HepG2 (cell line): Measurements from ENCODE around the gene MTHFSD. TPM values are rescaled to one million over a fixed set of nuclear protein-coding genes. Genes with fewer than 3 reads are reported as not detected.

Experiments
- ATAC-seq: fragments of 200-7000 bp; cut with Tn5 transposase; 3 replicates; pipeline ENCODE4 v1.9.1; 2020; ENCODE audit warnings: mild to moderate bottlenecking, moderate library complexity
- BruUV-seq: library from RNA; stranded (reverse); fragments of 400-500 nt; replicated peaks from 2 replicates; lab custom pipeline; 2021; lab: Mats Ljungman, UMichigan
- CTCF ChIA-PET: fragments of 300-600 bp; formaldehyde crosslinking; extraction: SDS; loops from one replicate; lab custom pipeline; 2021; ENCODE audit warnings: low total read pairs, inconsistent platforms, low intra/inter-chr PET ratio; lab: Yijun Ruan, JAX
- POLR2A ChIA-PET: fragments of 350-600 bp; sonication (Branson Sonifier 250); formaldehyde crosslinking; loops from one replicate; lab custom pipeline; 2020; ENCODE audit warnings: antibody characterized with exemption, inconsistent platforms; lab: Yijun Ruan, JAX
- DNase-seq: peaks from one replicate; pipeline ENCODE4 v3.0.0-alpha.2; 2015; ENCODE audit warnings: low spot score
- FAIRE-seq: peaks from 3 replicates; lab custom pipeline; 2011; peaks lifted over from hg19 to GRCh38; lab: Jason Lieb, UNC
- H2AFZ ChIP-seq: one replicate; pipeline ENCODE4 v1.6.1; 2011; ENCODE audit warnings: low read length, inconsistent platforms
- H3K27ac ChIP-seq: fragments of 300-600 bp; 3 replicates; pipeline ENCODE4 v1.8.0; 2011; ENCODE audit warnings: mixed run types, mild to moderate bottlenecking, mixed read lengths, low read length, inconsistent platforms; ENCODE audit not compliant: insufficient read depth; ENCODE audit errors: extremely low read length
- H3K27me3 ChIP-seq, 2 experiments: fragments of 200-600 bp in 1 of 2; 2 replicates in 1 of 2; 3 replicates in 1 of 2; pipeline versions ENCODE4 v1.6.0 to v1.8.0; 2011; ENCODE audit warnings: low read length in 2 of 2, mild to moderate bottlenecking in 2 of 2, moderate library complexity in 2 of 2, inconsistent platforms in 1 of 2; ENCODE audit not compliant: insufficient read depth in 2 of 2, control insufficient read depth in 1 of 2
- H3K36me3 ChIP-seq, 2 experiments: fragments of 200-600 bp in 1 of 2; replicated peaks in 1 of 2; 2 replicates in 1 of 2; 3 replicates in 1 of 2; pipeline versions ENCODE4 v1.5.1 to v1.8.0; 2011; ENCODE audit warnings: low read length in 2 of 2, inconsistent platforms in 1 of 2; ENCODE audit not compliant: insufficient read depth in 2 of 2, control insufficient read depth in 1 of 2
- H3K4me1 ChIP-seq: 2 replicates; pipeline ENCODE4 v1.5.1; 2012; ENCODE audit warnings: low read length, inconsistent platforms; ENCODE audit not compliant: insufficient read depth
- H3K4me2 ChIP-seq: 2 replicates; pipeline ENCODE4 v1.6.0; 2011; ENCODE audit warnings: low read depth, low read length, inconsistent platforms
- H3K4me3 ChIP-seq, 3 experiments: fragments of 200-600 bp in 1 of 3; sonication (generic), shearing (Covaris generic) in 1 of 3; replicated peaks in 1 of 3; 2 replicates each; pipeline ENCODE4 v1.5.1; 2011 to 2016; ENCODE audit warnings: low read length in 3 of 3, inconsistent platforms in 2 of 3, low read depth in 2 of 3, mild to moderate bottlenecking in 2 of 3, control low read depth in 1 of 3, mixed read lengths in 1 of 3; ENCODE audit not compliant: insufficient read depth in 1 of 3
- H3K79me2 ChIP-seq: one replicate; pipeline ENCODE4 v1.6.1; 2011; ENCODE audit warnings: low read length, inconsistent platforms; ENCODE audit not compliant: insufficient read depth
- H3K9ac ChIP-seq: 2 replicates; pipeline ENCODE4 v1.6.0; 2011; ENCODE audit warnings: mild to moderate bottlenecking, low read depth, low read length, inconsistent platforms; ENCODE audit not compliant: insufficient read depth
- H3K9me3 ChIP-seq: 2 replicates; pipeline ENCODE4 v1.5.1; 2012; ENCODE audit warnings: mild to moderate bottlenecking, low read length
- H4K20me1 ChIP-seq: 2 replicates; pipeline ENCODE4 v1.6.0; 2011; ENCODE audit warnings: inconsistent platforms, mild to moderate bottlenecking, low read length, moderate library complexity; ENCODE audit not compliant: insufficient read depth
- EED ChIP-seq: sonication (generic); formaldehyde crosslinking; IDR thresholded peaks from 2 replicates; pipeline ENCODE4 v1.5.0; 2020; ENCODE audit warnings: mild to moderate bottlenecking, missing genetic modification reagents
- HDAC1 ChIP-seq: sonication (generic); formaldehyde crosslinking; IDR thresholded peaks from 2 replicates; pipeline ENCODE4 v1.5.1; 2020; ENCODE audit warnings: mild to moderate bottlenecking, missing genetic modification reagents
- REL ChIP-seq: sonication (generic); formaldehyde crosslinking; conservative IDR thresholded peaks from 2 replicates; pipeline ENCODE4 v1.8.0; 2022; ENCODE audit warnings: mild to moderate bottlenecking, missing genetic modification reagents, moderate library complexity
- ZNF234 ChIP-seq: sonication (generic); formaldehyde crosslinking; conservative IDR thresholded peaks from 2 replicates; pipeline ENCODE4 v1.5.1; 2020; ENCODE audit warnings: mild to moderate bottlenecking, missing genetic modification reagents
- ZNF564 ChIP-seq: sonication (generic); formaldehyde crosslinking; IDR thresholded peaks from 2 replicates; pipeline ENCODE4 v1.8.1; 2023; ENCODE audit warnings: mild to moderate bottlenecking, missing genetic modification reagents
- ZNF704 ChIP-seq: sonication (generic); formaldehyde crosslinking; IDR thresholded peaks from 2 replicates; pipeline ENCODE4 v1.8.1; 2023; ENCODE audit warnings: mild to moderate bottlenecking, inconsistent platforms, moderate library complexity, missing genetic modification reagents, borderline replicate concordance
- ZNF770 ChIP-seq: sonication (generic); formaldehyde crosslinking; IDR thresholded peaks from 2 replicates; pipeline ENCODE4 v1.5.0; 2020; ENCODE audit warnings: mild to moderate bottlenecking, missing genetic modification reagents
- WGBS: methylation state at CpG from one replicate; pipeline ENCODE4 v1.1.6; 2017; ENCODE audit warnings: low lambda C conversion rate; 5-methylcytosine and 5-hydroxymethylcytosine counted together
- in situ Hi-C: cut with HindIII; loops from 2 replicates; pipeline ENCODE4 v1.10.0; 2017; ENCODE audit warnings: low pct_unique_long_range_greater_than_20kb; ENCODE audit not compliant: extremely low pct_ligation_motif_present
- intact Hi-C: fragments of 100-400 bp; cut with micrococcal nuclease; formaldehyde crosslinking; loops from one replicate; pipeline ENCODE4 v1.10.0; 2022; ENCODE audit not compliant: unreplicated experiment
- polyA plus RNA-seq, 8 experiments: library from polyadenylated mRNA; depleted of rRNA in 3 of 8; stranded (reverse) in 7 of 8; unstranded in 1 of 8; fragments of >200 nt; fragmentation: Illumina TruSeq in 4 of 8; extraction: Trizol in 4 of 8; gene quantifications; 2 replicates each; pipeline versions ENCODE4 v1.2.1 to v1.2.3, GENCODE V29; 2011 to 2016; ENCODE audit warnings: low read depth in 4 of 8, missing spikeins in 1 of 8, mixed read lengths in 1 of 8; ENCODE audit not compliant: insufficient read depth in 1 of 8
- total RNA-seq, 5 experiments: library from RNA; depleted of rRNA; stranded (reverse); fragments of >200 nt; fragmentation: Illumina TruSeq; extraction: Trizol; gene quantifications; 2 replicates each; pipeline ENCODE4 v1.2.3, GENCODE V29; 2016; ENCODE audit warnings: low read depth in 1 of 5
- TF ChIP-seq, protein P1 (sequence below): sonication (generic); formaldehyde crosslinking; IDR thresholded peaks from 2 replicates; pipeline ENCODE4 v1.5.0; 2020; ENCODE audit warnings: missing genetic modification reagents, mild to moderate bottlenecking, borderline replicate concordance
- TF ChIP-seq, protein P2 (sequence below): sonication (generic); formaldehyde crosslinking; IDR thresholded peaks from 2 replicates; pipeline ENCODE4 v1.9.0; 2021; ENCODE audit warnings: missing genetic modification reagents, borderline replicate concordance

The MTHFSD gene
- total and polyA plus RNA-seq, 2 of the 13 experiments (the other 11 are each of a cell fraction or from before 2014, with no cell fraction given): 14.2 to 16.3 TPM

GRCh38 chr16:86559802-86560305 lies 4.8 kb upstream of the MTHFSD start:
- FAIRE-seq (no peak), ATAC-seq (no peak), DNase-seq (no peak)
- in situ Hi-C loops: loop anchor here (10.0 kb wide), 3 partner anchors 315 to 715 kb away; no protein-coding TSS in a partner anchor
- H4K20me1 ChIP-seq: no peaks in the 10 kb centered on the region
- no peak overlapping the region for H3K4me2 ChIP-seq
- peaks cover 10% of the 10 kb centered on the region for H3K4me1 ChIP-seq
- no peaks in the 10 kb centered on the region for H3K36me3 ChIP-seq
- TF ChIP-seq ZNF704 (no peak), HDAC1 (no peak), ZNF234 (CRISPR knock-in tag) (no peak), ZNF564 (CRISPR knock-in tag) (no peak), EED (no peak), ZNF770 (CRISPR knock-in tag) (no peak), REL (CRISPR knock-in tag) (no peak)
- TF ChIP-seq, protein P1, sequence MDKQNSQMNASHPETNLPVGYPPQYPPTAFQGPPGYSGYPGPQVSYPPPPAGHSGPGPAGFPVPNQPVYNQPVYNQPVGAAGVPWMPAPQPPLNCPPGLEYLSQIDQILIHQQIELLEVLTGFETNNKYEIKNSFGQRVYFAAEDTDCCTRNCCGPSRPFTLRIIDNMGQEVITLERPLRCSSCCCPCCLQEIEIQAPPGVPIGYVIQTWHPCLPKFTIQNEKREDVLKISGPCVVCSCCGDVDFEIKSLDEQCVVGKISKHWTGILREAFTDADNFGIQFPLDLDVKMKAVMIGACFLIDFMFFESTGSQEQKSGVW (CRISPR knock-in tag): no peak
- TF ChIP-seq, protein P2, sequence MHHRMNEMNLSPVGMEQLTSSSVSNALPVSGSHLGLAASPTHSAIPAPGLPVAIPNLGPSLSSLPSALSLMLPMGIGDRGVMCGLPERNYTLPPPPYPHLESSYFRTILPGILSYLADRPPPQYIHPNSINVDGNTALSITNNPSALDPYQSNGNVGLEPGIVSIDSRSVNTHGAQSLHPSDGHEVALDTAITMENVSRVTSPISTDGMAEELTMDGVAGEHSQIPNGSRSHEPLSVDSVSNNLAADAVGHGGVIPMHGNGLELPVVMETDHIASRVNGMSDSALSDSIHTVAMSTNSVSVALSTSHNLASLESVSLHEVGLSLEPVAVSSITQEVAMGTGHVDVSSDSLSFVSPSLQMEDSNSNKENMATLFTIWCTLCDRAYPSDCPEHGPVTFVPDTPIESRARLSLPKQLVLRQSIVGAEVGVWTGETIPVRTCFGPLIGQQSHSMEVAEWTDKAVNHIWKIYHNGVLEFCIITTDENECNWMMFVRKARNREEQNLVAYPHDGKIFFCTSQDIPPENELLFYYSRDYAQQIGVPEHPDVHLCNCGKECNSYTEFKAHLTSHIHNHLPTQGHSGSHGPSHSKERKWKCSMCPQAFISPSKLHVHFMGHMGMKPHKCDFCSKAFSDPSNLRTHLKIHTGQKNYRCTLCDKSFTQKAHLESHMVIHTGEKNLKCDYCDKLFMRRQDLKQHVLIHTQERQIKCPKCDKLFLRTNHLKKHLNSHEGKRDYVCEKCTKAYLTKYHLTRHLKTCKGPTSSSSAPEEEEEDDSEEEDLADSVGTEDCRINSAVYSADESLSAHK (CRISPR knock-in tag): no peak
- 13% methylated on average over 5 of the region's 9 CpGs for WGBS
- no peaks in the 10 kb centered on the region for H3K9me3 ChIP-seq
- ChIA-PET CTCF (no interaction called here), POLR2A (no interaction called here)
- H3K27ac ChIP-seq: no peak overlapping the region
- peaks cover under 1% of the 10 kb centered on the region for H3K79me2 ChIP-seq
- BruUV-seq: no TSS peak
- H3K4me3 ChIP-seq: no peak overlapping the region
- no peak overlapping the region for H3K9ac ChIP-seq
- intact Hi-C loops: loop anchor here (5.0 kb wide), 1 partner anchor 737 kb away; no protein-coding TSS in a partner anchor
- no peak overlapping the region for H2AFZ ChIP-seq
- H3K27me3 ChIP-seq: peaks cover 0 to 27% of the 10 kb centered on the region in 2 experiments; a peak in 3 of 5 replicates
